Airway epithelial cell (primary cell): Measurements from ENCODE around the gene PAX6. TPM values are rescaled to one million over a fixed set of nuclear protein-coding genes. Genes with fewer than 3 reads are reported as not detected.

Experiments
- total RNA-seq: library from RNA; depleted of rRNA; stranded (reverse); fragments of >200 nt; gene quantifications from 2 replicates; pipeline ENCODE4 v1.2.3, GENCODE V29; 2015

PAX6 gene
- total RNA-seq = not detected in 2 replicates

GRCh38 chr11:31810779-31811647 is at the start of gene PAX6:
Gene PAX6, minus strand, starts transcription at chr11:31811322. Its CDS starts 4,911 bp downstream, at chr11:31806411.

